Testis (tissue), 3 donors: ENCODE data around the gene UBE2V1. TPM values are rescaled to one million over a fixed set of nuclear protein-coding genes. Genes with fewer than 3 reads are reported as not detected.

Experiments
- DNase-seq: peaks from one replicate; pipeline ENCODE4 v3.0.0-alpha.2; 2019
- H3K27ac ChIP-seq, 2 donors: fragments of 200-600 bp; sonication (generic); one replicate each; pipeline ENCODE4 v1.5.1; 2019
- H3K27me3 ChIP-seq: fragments of 200-600 bp; sonication (generic); one replicate; pipeline ENCODE4 v1.5.1; 2019
- H3K36me3 ChIP-seq: fragments of 200-600 bp; sonication (generic); one replicate; pipeline ENCODE4 v1.5.1; 2017; ENCODE audit warnings: low read depth; ENCODE audit errors: missing control alignments
- H3K4me1 ChIP-seq: fragments of 200-600 bp; sonication (generic); one replicate; pipeline ENCODE4 v1.5.1; 2019
- H3K4me3 ChIP-seq, 2 donors: fragments of 200-600 bp; sonication (generic); one replicate each; pipeline ENCODE4 v1.5.1; 2017 to 2019
- H3K9me3 ChIP-seq: fragments of 200-600 bp; sonication (generic); one replicate; pipeline ENCODE4 v1.5.1; 2017
- POLR2A ChIP-seq: fragments of 450-650 bp; IDR thresholded peaks from one replicate; pipeline ENCODE4 v1.6.1; 2017; ENCODE audit warnings: antibody characterized with exemption, mild to moderate bottlenecking, moderate library complexity
- WGBS, 2 donors: methylation state at CpG; one replicate each; pipeline ENCODE4 v1.1.5; 2018; 5-methylcytosine and 5-hydroxymethylcytosine counted together
- intact Hi-C: fragments of 100-400 bp; cut with DNase I; formaldehyde crosslinking; loops from one replicate; pipeline ENCODE4 v1.15.1; 2023; ENCODE audit warnings: low total_unique reads
- polyA plus RNA-seq: library from polyadenylated mRNA; stranded (reverse); fragments of 350-450 nt; fragmentation: Illumina TruSeq; extraction: RNeasy Lipid Tissue Mini Kit (QIAGEN cat#74804); gene quantifications from one replicate; pipeline ENCODE4 v1.2.3, GENCODE V29; 2014; ENCODE audit warnings: low read depth, low replicate concordance; ENCODE audit not compliant: insufficient read depth
- total RNA-seq, 2 donors: library from RNA; depleted of rRNA; stranded (reverse); fragments of >200 nt; gene quantifications; one replicate each; pipeline ENCODE4 v1.2.3, GENCODE V29; 2016
- TF ChIP-seq, protein P1 (sequence below), 3 experiments: fragments of 450-650 bp in 2 of 3; fragments of 200-600 bp in 1 of 3; sonication (generic) in 1 of 3; IDR thresholded peaks; one replicate each; pipeline ENCODE4 v1.5.1; 2016 to 2019; ENCODE audit warnings: antibody characterized with exemption in 3 of 3, mild to moderate bottlenecking in 2 of 3, moderate library complexity in 1 of 3

UBE2V1 gene
- total and polyA plus RNA-seq, 3 donors from 2014 or later: 78.1 to 121 (median 80.5) TPM

DNA sequence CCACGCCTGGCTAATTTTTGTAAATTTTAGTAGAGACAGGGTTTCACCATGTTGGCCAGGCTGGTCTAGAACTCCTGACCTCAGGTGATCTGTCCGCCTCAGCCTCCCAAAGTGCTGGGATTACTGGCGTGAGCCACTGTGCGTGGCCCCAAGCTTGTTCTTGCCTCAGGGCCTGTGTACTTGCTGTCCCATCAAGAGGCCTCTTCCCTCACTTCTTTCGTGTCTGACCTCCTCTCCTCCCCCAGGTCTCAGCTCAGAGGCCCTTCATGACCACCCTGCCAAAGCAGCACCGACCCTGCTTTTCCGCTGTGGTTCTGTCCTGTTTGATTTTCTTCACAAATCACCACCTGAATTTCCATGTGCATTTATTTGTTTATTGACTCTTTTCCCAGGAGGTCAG lies 10.5 kb upstream of the UBE2V1 start:
- WGBS, 2 donors: 91 to 93% methylated on average over 7 of the region's 7 CpGs

DNA sequence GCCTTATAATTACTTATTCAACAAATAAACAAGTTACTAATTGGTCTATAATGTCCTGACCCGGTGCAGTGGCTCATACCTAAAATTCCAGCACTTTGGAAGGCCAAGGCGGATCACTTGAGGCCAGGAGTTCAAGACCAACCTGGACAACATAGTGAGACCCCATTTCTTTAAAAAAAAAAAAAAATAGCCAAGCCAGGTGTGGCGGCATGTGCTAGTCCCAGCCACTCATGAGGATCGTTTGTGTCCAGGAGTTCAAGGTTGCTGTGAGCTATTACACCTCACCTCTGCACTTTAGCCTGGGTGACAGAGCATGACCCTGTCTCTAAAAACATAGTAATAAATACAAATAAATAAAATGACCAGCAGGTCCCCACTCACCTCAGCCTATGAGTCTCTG lies 9.8 kb upstream of the UBE2V1 start:
- H3K4me3 ChIP-seq: no peak overlapping the region
- WGBS, 2 donors: 90 to 91% methylated on average over 4 of the region's 4 CpGs
- TF ChIP-seq, protein P1, sequence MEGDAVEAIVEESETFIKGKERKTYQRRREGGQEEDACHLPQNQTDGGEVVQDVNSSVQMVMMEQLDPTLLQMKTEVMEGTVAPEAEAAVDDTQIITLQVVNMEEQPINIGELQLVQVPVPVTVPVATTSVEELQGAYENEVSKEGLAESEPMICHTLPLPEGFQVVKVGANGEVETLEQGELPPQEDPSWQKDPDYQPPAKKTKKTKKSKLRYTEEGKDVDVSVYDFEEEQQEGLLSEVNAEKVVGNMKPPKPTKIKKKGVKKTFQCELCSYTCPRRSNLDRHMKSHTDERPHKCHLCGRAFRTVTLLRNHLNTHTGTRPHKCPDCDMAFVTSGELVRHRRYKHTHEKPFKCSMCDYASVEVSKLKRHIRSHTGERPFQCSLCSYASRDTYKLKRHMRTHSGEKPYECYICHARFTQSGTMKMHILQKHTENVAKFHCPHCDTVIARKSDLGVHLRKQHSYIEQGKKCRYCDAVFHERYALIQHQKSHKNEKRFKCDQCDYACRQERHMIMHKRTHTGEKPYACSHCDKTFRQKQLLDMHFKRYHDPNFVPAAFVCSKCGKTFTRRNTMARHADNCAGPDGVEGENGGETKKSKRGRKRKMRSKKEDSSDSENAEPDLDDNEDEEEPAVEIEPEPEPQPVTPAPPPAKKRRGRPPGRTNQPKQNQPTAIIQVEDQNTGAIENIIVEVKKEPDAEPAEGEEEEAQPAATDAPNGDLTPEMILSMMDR (IDR thresholded peaks at IDR 0.05): no peak
- no peak for TF ChIP-seq POLR2A
- no peaks in the 10 kb centered on the region for H3K9me3 ChIP-seq
- H3K4me1 ChIP-seq: no peaks in the 10 kb centered on the region
- H3K27me3 ChIP-seq: no peaks in the 10 kb centered on the region
- no peak for DNase-seq
- no peaks in the 10 kb centered on the region for H3K36me3 ChIP-seq
- intact Hi-C loops: loop anchor here (5.0 kb wide), 1 partner anchor 45 kb away; no protein-coding TSS in a partner anchor
- H3K27ac ChIP-seq: no peak overlapping the region

More for the DNA sequence above, 10.5 kb upstream of the UBE2V1 start:
- no peak for DNase-seq
- no peaks in the 10 kb centered on the region for H3K9me3 ChIP-seq
- intact Hi-C loops: loop anchor here (5.0 kb wide), 1 partner anchor 44 kb away; no protein-coding TSS in a partner anchor
- H3K36me3 ChIP-seq: no peaks in the 10 kb centered on the region
- H3K27me3 ChIP-seq: no peaks in the 10 kb centered on the region
- no peaks in the 10 kb centered on the region for H3K4me1 ChIP-seq
- no peak overlapping the region for H3K4me3 ChIP-seq
- TF ChIP-seq POLR2A: no peak
- TF ChIP-seq, protein P1 (IDR thresholded peaks at IDR 0.05): no peak
- no peak overlapping the region for H3K27ac ChIP-seq

DNA sequence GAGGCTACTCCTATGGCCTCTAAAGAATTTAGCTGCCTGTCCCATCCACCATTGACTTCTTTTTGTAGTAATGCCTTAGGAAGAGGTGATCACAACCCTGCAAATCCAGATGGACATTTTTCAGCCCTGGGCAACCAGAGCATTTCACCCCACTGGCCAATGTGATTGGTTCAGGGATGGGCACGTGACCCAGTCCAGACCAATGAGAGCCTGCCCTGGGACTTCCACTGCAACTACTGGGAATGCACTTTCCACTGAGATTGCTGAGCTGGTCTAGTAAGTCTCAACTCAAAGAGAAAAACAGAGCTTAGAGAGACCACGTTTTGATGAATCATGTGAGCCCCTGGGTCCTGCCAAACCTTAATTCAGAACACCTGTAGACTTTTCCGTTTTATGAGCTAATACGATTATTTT lies 8.9 kb upstream of the UBE2V1 start:
- no peaks in the 10 kb centered on the region for H3K4me1 ChIP-seq
- H3K27ac ChIP-seq: no peak overlapping the region
- H3K36me3 ChIP-seq: no peaks in the 10 kb centered on the region
- intact Hi-C loops: loop anchor here (5.0 kb wide), 1 partner anchor 45 kb away; no protein-coding TSS in a partner anchor
- H3K4me3 ChIP-seq: no peak overlapping the region
- no peaks in the 10 kb centered on the region for H3K9me3 ChIP-seq
- TF ChIP-seq POLR2A: no peak
- TF ChIP-seq, protein P1 (IDR thresholded peaks at IDR 0.05): no peak
- 50 to 62% methylated on average over 4 of the region's 4 CpGs for WGBS, 2 donors
- no peaks in the 10 kb centered on the region for H3K27me3 ChIP-seq
- DNase-seq: peak; percentile 44

DNA sequence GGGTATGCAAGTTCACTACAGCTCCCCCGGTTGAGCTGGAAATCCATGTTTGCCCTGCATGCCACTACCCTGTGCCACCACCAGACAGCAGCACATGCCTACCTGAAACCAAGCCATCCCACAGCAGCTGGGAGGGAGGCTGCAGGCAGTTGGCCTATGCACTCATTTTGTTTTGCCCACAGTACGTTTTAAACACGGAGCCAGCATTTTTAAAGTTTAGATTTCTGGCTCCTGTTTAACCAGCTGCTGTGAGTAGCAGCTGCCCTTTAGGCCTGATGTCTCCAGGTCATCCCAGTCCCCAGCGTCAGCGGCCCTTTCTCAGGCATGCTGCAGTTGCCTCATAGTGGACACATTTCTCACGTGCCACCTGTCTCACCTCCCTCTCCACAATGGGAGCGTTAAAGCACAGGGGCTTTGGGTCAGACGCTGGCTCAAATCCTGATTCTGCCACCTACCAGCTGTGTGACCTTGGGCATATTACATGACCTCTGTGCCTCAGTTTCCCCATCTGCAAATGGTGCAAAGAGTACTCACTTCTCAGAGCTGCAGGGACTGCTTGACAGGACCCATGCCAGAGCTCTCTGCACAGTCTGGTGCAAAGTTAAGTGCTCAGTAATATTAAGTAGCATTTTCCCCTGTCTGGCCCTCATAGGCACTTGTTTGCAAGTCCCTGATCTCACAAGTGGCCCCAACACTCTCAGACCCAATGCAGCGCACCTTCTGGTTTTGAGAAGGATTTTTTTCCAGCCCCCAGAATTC lies 8.2 kb upstream of the UBE2V1 start:
- Histone ChIP-seq H3K36me3 (no peaks in the 10 kb centered on the region), H3K9me3 (no peaks in the 10 kb centered on the region)

More for the DNA sequence above, 8.2 kb upstream of the UBE2V1 start:
- peak; percentile 79 for DNase-seq
- H3K27ac ChIP-seq: no peak overlapping the region
- WGBS, 2 donors: 40 to 41% methylated on average over 9 of the region's 9 CpGs
- no peaks in the 10 kb centered on the region for H3K4me1 ChIP-seq
- no peaks in the 10 kb centered on the region for H3K27me3 ChIP-seq
- intact Hi-C loops: loop anchor here (5.0 kb wide), 1 partner anchor 46 kb away; no protein-coding TSS in a partner anchor
- no peak overlapping the region for H3K4me3 ChIP-seq
- no peak for TF ChIP-seq POLR2A
- TF ChIP-seq, protein P1 (IDR thresholded peaks at IDR 0.05): peak; percentile 67 to 93 (median 77)
